ENCODE data around the gene SZRD1. TPM values are rescaled to one million over a fixed set of nuclear protein-coding genes. Genes with fewer than 3 reads are reported as not detected.

SZRD1 gene
- total RNA-seq, 1 donor from 2014 or later: 82.6 TPM

GRCh38 chr1:16367968-16368890 is 1.2 kb downstream of the SZRD1 start:
- no peak for DNase-seq (ENCODE audit: low read depth)
- TF ChIP-seq, protein P1, sequence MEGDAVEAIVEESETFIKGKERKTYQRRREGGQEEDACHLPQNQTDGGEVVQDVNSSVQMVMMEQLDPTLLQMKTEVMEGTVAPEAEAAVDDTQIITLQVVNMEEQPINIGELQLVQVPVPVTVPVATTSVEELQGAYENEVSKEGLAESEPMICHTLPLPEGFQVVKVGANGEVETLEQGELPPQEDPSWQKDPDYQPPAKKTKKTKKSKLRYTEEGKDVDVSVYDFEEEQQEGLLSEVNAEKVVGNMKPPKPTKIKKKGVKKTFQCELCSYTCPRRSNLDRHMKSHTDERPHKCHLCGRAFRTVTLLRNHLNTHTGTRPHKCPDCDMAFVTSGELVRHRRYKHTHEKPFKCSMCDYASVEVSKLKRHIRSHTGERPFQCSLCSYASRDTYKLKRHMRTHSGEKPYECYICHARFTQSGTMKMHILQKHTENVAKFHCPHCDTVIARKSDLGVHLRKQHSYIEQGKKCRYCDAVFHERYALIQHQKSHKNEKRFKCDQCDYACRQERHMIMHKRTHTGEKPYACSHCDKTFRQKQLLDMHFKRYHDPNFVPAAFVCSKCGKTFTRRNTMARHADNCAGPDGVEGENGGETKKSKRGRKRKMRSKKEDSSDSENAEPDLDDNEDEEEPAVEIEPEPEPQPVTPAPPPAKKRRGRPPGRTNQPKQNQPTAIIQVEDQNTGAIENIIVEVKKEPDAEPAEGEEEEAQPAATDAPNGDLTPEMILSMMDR (conservative IDR thresholded peaks at IDR 0.05; ENCODE audit: low read depth, low read length): no peak
- peak overlapping the region; percentile 95 for H3K4me3 ChIP-seq (ENCODE audit: low read depth, low read length)

DNA sequence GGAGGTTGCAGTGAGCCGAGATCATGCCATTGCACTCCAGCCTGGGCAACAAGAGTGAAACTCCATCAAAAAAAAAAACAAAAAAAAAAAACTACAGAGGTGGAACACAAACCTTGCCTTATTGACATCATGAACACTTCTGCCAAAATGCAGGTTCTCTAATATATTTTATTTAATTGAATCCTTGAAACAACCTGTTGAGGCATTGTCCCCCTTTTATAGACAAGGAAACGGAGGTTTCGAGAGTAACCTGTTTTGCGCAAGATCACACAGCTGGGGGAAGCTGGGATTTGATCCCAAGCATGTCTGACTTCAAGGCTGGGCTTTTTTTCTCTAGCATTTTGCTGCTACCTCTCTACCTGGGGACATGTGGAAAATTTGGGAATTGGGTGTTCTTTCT is 2.8 kb downstream of the SZRD1 start:
- DNase-seq (ENCODE audit: low read depth): no peak
- TF ChIP-seq, protein P1 (conservative IDR thresholded peaks at IDR 0.05; ENCODE audit: low read depth, low read length): no peak
- no peak overlapping the region for H3K4me3 ChIP-seq (ENCODE audit: low read depth, low read length)

DNA sequence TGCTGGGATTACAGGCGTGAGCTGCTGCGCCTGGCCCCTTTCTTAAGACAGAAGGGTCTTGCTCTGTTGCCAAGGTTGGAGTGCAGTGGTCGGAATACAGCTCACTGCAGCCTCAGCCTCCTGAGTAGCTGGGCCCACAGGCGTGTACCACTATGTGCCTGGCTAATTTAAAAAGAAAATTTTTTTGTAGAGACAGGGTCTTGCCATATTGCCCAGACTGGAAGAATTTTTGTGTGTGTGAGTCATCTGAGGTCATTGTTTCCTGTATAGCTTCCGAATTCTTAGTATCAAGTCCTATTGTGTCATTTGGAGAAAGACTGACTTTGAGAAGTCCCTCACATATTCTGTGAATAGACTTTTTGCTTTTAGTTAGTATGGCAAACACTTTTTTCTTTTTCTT is 4.7 kb downstream of the SZRD1 start:
- H3K4me3 ChIP-seq (ENCODE audit: low read depth, low read length): no peak overlapping the region
- TF ChIP-seq, protein P1 (conservative IDR thresholded peaks at IDR 0.05; ENCODE audit: low read depth, low read length): no peak
- DNase-seq (ENCODE audit: low read depth): no peak

DNA sequence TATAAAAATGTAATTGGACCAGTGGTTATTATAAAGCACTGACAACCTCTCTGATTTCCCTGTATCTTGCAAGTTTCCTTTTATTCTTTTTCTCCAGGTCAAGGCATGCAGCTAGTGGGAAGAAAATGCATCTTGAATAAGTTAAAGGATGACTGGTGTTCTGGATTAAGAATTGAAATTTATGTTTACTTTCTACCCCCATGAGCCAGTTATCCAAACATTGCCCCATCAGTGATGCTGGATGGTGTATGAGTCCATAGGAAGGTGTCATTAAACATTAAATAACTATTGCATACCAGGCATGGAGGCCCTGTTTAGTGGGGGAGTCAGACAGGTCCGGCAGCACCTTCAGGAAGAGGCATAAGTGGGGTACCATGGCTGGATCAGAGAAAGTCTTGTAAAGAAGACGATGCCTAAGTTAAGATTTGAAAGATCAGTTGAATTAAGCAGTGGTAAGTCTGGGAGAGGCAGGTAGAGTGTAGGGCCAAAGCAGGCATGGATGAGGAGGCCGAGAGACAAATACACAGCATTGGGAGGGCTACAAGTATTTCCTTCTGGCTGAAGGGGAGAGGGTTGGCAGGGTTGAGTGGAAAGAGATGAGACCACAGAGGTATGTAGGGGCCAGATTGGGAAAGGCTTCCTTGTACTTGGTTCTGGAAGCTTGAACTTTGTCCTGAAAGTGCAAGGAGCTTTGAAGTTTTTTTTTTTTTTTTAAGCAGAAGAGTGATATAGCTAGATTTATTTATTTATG is 5.7 kb downstream of the SZRD1 start:
- TF ChIP-seq, protein P1 (conservative IDR thresholded peaks at IDR 0.05; ENCODE audit: low read depth, low read length): no peak
- no peak overlapping the region for H3K4me3 ChIP-seq (ENCODE audit: low read depth, low read length)
- no peak for DNase-seq (ENCODE audit: low read depth)

GRCh38 chr1:16374266-16374665 is 7.2 kb downstream of the SZRD1 start:
- no peak for DNase-seq (ENCODE audit: low read depth)

GRCh38 chr1:16375521-16376340 is 8.7 kb downstream of the SZRD1 start:
- DNase-seq (ENCODE audit: low read depth): no peak
- TF ChIP-seq, protein P1 (conservative IDR thresholded peaks at IDR 0.05; ENCODE audit: low read depth, low read length): no peak
- H3K4me3 ChIP-seq (ENCODE audit: low read depth, low read length): no peak overlapping the region

More at GRCh38 chr1:16374266-16374665, 7.2 kb downstream of the SZRD1 start:
- H3K4me3 ChIP-seq (ENCODE audit: low read depth, low read length): no peak overlapping the region
- TF ChIP-seq, protein P1 (conservative IDR thresholded peaks at IDR 0.05; ENCODE audit: low read depth, low read length): no peak

Measured in epithelial cell of proximal tubule (primary cell).